ES-I3 (cell line): ENCODE measurements around the gene TIMM50.
"Not testable (repeated sequence)": the region's sequence is repeated elsewhere in the genome, so short reads cannot be mapped to it uniquely, and the experiment has no call there.

Experiments used
- H3K36me3 ChIP-seq: 2 replicates; pipeline ENCODE4 v1.6.1; 2013; ENCODE audit warnings: mild to moderate bottlenecking, low read length, control low read depth, moderate library complexity; ENCODE audit not compliant: insufficient read depth
- H3K4me1 ChIP-seq: 2 replicates; pipeline ENCODE4 v1.6.1; 2013; ENCODE audit warnings: mild to moderate bottlenecking, control low read depth, low read length; ENCODE audit not compliant: insufficient read depth
- H3K9ac ChIP-seq: 2 replicates; pipeline ENCODE4 v1.6.1; 2013; ENCODE audit warnings: low read depth, mild to moderate bottlenecking, low read length, moderate library complexity
- H3K9me3 ChIP-seq: 2 replicates; pipeline ENCODE4 v1.6.1; 2013; ENCODE audit warnings: mild to moderate bottlenecking, low read length, moderate library complexity; ENCODE audit not compliant: control insufficient read depth, insufficient read depth

The TIMM50 gene

DNA sequence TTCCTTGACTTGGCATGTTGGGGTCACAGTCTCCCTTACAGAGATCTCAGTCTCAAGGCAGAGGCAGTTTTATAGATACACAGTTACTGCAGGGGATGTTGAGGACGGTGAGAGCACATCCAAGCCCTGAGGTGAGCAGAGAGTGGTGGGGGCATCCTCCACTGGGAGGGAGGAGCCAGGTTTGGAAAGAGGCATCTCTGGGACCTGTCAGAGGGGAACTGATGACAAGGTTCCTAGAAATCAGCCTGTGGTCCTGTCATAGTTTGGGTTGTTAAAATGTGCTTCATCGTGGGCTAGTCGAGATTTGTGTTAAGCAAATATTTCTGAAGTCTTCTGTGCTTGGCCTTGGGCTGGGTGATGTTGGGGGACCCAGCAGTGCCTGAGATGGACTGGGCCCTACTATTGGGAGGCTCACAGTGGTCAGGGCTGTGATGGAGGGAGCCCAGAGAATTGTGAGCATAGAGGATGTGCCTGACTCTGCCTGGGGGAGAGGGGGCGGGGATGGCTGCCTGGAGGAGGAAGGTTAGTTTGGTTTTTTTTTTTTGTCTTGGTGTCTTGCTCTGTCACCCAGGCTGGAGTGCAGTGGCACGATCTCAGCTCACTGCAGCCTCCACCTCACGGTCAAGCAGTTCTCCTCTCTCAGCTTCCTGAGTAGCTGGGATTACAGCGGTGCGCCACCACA, 31.4 kb upstream of the TIMM50 start:
- Histone ChIP-seq H3K9ac (no peak overlapping the region), H3K36me3 (peaks cover 5% of the 10 kb centered on the region; the same call in 1 of the 2 replicates), H3K9me3 (no peaks in the 10 kb centered on the region), H3K4me1 (no peaks in the 10 kb centered on the region; the same call in 1 of the 2 replicates)

DNA sequence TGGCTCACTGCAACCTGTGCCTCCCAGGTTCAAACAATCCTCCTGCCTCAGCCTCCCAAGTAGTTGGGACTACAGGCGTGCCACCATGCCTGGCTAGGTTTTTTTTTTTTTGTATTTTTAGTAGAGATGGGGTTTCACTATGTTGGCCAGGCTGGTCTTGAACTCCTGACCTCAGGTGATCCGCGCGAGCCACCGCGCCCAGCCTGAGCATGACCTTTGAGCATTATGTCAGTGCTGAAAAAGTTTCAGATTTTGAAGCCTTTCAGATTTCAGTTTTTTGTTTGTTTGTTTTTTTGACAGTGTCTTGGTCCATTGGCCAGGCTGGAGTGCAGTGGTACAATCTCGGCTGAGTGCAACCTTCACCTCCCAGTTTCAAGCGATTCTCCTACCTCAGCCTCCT, 29.4 kb upstream of the TIMM50 start:
- H3K9ac ChIP-seq, H3K36me3 ChIP-seq, H3K4me1 ChIP-seq, H3K9me3 ChIP-seq: not testable (repeated sequence)

DNA sequence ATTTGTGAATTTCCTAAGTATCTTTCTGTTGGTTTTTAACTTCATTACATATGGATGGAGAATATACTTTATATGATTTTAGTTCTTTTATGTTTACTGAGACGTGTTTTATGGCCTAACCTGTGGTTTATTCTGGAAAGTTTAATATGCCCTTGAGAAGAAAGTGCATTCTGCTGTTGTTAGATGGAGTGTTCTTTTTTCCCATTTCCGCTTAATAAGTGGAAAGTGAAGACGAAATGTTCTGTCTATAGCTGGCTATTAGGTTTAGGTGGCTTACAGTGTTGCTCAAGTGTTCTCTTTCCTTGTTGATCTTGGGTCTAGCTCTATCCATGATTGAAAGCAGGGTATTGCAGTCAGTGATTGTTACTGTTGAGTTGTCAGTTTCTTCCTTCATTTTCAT, 17.2 kb upstream of the TIMM50 start:
- Histone ChIP-seq H3K9me3 (no peaks in the 10 kb centered on the region), H3K36me3 (peaks cover 11% of the 10 kb centered on the region), H3K9ac (no peak overlapping the region), H3K4me1 (no peaks in the 10 kb centered on the region)

DNA sequence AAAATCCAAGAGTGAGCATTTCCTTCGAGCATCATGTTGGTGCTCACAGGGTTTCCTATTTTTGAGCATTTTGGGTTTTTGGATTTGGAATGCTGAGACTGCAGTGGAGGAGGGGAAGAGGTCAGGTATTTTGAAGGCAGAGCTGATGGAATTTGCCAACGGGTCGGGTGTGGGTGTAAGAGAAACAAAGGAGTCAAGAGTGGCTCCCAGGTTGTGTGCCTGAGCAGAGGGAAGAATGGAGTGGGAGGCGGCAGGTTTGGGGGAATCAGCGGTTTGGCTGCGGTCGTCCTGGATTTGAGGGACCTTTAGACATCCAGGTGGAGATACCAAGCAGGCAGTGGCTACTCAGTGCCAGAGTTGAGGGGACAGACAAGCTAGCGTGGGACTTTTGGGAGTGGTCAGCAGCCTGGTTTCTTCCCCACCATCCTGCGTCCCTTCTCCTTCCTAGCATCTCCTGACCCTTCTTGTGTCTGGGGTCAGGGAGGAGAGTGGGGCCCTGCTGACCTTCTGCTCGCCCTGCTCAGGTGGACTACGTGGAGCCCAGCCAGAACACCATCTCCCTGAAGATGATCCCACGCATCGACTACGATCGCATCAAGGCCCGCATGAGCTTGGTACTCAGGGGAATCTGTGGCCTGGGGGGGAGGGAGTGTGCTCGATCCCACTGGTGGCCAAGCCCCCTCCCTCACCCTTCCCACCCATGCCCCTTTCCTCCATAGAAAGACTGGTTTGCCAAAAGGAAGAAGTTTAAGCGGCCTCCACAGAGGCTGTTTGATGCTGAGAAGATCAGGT, 14.5 kb upstream of the TIMM50 start:
- Histone ChIP-seq H3K4me1 (no peaks in the 10 kb centered on the region), H3K36me3 (peaks cover 10% of the 10 kb centered on the region), H3K9ac (no peak overlapping the region), H3K9me3 (no peaks in the 10 kb centered on the region)

DNA sequence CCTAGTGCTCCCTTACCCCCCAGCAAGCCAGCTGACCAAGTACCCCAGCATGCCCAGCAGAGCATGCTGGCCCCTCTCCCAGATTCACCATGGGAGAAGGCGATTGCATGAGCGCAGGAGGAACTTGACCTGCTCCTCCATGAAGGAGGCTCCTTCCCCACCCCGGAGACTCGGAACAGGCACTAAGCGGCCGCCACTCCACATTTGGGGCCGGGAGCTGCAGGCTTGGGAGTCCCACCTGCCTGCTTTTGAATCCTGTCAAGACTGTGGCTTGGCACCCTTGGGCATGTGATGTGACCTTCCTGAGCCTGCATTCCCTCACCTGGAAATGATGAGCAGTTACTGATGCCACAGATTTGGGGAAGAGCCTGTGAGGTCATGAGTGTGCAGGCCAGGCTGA, 12.7 kb upstream of the TIMM50 start:
- H3K9me3 ChIP-seq: no peaks in the 10 kb centered on the region
- H3K4me1 ChIP-seq: no peaks in the 10 kb centered on the region
- no peak overlapping the region for H3K9ac ChIP-seq
- peaks cover 12% of the 10 kb centered on the region for H3K36me3 ChIP-seq

DNA sequence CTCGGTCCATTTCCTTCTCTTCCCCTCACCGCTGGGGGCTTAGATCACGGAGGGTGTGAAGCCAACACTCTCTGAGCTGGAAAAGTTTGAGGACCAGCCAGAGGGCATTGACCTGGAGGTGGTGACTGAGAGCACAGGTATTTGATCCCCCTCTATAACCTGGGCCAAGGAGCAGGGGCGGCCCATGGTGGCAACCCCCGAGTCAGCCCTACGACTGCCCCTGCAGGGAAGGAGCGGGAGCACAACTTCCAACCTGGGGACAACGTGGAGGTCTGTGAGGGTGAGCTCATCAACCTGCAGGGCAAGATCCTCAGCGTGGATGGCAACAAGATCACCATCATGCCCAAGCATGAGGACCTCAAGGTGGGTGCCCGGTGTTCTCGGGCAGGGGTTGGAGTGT, 11.6 kb upstream of the TIMM50 start:
- Histone ChIP-seq H3K9me3 (no peaks in the 10 kb centered on the region), H3K4me1 (no peaks in the 10 kb centered on the region), H3K36me3 (peaks cover 12% of the 10 kb centered on the region), H3K9ac (no peak overlapping the region)

DNA sequence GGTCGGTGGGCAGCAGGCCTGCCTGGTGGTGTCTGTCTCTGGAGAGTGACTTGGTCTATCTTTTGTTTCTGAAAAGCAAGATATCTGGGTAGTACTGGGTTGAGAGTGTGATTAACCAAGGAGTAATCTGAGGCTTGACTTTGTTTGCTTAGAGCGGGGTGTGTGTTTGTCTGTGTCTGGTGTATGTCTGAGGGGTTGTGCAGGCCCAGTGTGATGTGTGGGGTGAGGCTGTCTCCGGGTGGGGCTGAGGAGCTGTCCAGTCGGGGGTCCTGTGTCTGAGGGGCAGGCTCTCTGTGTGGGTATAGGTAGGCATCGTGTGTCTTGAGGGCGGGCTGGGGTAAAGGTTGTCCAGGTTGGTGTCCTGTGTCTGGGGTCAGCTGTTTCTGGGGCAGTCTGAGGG, 11.1 kb upstream of the TIMM50 start:
- H3K9ac ChIP-seq: no peak overlapping the region
- H3K4me1 ChIP-seq: no peaks in the 10 kb centered on the region
- H3K36me3 ChIP-seq: peaks cover 16% of the 10 kb centered on the region
- no peaks in the 10 kb centered on the region for H3K9me3 ChIP-seq

DNA sequence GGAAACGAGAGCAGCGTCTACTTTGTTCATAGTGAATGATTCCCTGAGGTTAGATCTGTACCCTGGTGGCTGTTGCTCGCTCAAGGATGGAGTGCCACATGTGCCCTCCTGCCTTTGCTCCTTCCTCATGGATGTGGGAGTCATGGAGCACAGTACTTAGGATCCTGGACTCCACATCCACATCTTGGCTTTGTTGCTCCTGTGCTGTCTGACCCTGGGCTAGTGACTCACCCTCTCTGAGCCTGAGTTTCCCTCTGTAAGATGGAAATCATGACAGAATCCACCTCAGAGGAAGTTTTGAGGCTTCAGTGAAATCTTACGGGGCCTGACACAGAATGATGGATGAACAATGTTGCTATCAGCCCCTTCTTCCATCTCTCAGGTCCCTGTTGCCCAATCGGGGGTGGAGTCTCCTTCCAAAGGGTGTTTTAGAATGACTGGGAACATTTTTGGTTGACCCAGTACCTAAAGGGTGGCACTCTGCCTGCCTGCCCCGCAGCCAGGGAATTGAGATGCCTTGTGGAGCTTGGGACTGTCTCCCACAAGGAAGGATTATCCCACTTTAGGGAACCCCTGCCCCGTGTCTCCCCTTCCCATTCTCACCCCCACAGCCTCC, 9.8 kb upstream of the TIMM50 start:
- no peaks in the 10 kb centered on the region for H3K4me1 ChIP-seq
- peaks cover 16% of the 10 kb centered on the region for H3K36me3 ChIP-seq
- H3K9me3 ChIP-seq: no peaks in the 10 kb centered on the region
- H3K9ac ChIP-seq: no peak overlapping the region

DNA sequence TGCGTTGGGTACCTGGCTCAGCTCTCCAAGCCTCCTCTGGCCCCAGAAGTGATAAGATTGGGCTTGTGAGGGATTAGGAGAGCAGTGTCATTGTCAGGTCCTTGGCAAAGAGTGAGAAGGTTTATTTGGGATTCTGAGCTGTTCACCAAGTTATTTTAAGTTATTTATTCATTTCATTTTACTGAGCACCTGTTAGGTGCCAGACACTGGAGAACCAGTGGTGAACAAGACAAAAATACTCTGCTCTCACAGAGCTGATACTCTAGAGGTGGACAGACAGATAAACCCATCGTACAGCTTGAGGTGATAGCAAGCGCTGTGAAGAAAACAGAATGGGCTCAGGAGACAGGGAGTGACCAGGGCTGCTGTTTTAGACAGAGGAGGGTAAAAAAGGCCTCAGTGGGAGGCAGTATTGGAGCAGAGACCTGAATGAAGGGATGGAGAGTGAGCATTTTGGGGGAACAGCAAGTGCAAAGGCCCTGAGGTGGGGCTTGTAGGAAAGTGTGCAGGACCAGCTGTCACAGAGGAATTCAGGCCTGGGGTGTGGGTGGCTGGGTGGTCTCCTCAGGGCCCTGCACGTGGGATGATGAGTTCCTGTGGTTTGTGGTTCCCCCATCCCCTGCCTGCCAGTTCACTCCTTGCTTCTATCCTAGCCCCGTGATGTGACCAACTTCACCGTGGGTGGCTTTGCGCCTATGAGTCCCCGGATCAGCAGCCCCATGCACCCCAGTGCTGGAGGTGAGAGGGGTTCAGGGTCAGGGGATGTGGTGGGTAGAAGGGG, 8.7 kb upstream of the TIMM50 start:
- Histone ChIP-seq H3K9ac (no peak overlapping the region), H3K4me1 (no peaks in the 10 kb centered on the region), H3K36me3 (peaks cover 21% of the 10 kb centered on the region)

DNA sequence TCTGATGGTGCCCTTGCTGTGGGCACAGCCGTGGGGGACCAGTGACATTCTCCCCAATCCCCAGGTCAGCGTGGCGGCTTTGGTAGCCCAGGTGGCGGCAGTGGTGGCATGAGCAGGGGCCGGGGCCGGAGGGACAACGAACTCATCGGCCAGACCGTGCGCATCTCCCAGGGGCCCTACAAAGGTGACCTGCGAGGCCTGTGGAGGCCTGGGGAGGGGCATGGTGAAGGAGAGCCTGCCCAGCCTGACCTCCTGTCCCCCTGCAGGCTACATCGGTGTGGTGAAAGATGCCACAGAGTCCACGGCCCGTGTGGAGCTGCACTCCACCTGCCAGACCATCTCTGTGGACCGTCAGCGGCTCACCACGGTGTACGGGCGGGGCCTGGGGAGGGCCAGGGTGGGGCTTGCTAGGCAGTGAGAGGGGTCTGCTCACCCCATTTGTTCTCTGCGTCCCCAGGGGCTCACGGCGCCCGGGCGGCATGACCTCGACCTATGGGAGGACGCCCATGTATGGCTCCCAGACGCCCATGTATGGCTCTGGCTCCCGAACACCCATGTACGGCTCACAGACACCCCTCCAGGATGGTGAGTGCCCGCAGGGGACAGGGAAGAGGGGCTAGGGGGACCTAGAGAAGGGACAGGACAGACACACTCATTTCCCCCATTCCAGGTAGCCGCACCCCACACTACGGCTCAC, 7.7 kb upstream of the TIMM50 start:
- H3K9ac ChIP-seq: no peak overlapping the region
- peaks cover 21% of the 10 kb centered on the region for H3K36me3 ChIP-seq
- no peaks in the 10 kb centered on the region for H3K9me3 ChIP-seq
- H3K4me1 ChIP-seq: no peaks in the 10 kb centered on the region

More for the DNA sequence above, 8.7 kb upstream of the TIMM50 start:
- H3K9me3 ChIP-seq: no peaks in the 10 kb centered on the region

DNA sequence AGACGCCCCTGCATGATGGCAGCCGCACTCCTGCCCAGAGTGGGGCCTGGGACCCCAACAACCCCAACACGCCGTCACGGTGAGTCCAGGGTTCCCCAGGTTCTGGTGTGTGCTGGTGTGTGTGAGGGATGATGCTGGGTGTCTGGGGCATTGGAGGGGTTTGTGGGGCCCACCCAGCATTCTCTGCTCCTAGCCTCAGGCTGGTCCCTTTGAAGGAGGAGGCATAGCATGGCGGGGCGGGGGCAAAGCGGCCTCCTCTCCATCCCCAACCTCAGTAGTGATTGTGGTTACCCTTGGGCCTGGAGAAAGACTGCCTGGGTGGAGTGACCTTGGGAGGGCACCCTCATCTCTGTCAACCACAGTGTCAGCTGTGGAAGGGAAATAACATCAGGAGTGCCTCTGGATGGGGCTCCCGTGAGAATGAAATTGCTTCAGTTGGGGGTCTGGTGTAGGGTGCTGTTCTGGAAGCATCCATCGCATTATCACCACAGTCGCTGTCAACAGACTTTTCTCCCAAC, 7.1 kb upstream of the TIMM50 start:
- H3K36me3 ChIP-seq: peaks cover 21% of the 10 kb centered on the region
- no peak overlapping the region for H3K9ac ChIP-seq
- H3K9me3 ChIP-seq: no peaks in the 10 kb centered on the region
- no peaks in the 10 kb centered on the region for H3K4me1 ChIP-seq

DNA sequence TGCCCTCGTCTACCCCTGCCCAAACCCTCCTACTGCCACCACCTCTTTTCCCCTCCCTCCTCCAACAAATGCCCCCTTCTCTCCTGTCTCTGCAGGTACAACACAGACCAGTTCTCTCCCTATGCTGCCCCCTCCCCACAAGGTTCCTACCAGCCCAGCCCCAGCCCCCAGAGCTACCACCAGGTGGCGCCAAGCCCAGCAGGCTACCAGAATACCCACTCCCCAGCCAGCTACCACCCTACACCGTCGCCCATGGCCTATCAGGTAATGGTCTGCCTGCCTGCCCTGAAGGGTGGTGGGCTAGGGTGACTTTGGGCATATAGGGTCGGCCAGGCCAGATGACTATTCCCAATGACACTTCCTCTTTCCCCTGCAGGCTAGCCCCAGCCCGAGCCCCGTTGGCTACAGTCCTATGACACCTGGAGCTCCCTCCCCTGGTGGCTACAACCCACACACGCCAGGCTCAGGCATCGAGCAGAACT, 6.5 kb upstream of the TIMM50 start:
- no peaks in the 10 kb centered on the region for H3K9me3 ChIP-seq
- H3K9ac ChIP-seq: no peak overlapping the region
- H3K36me3 ChIP-seq: peaks cover 21% of the 10 kb centered on the region
- no peaks in the 10 kb centered on the region for H3K4me1 ChIP-seq

DNA sequence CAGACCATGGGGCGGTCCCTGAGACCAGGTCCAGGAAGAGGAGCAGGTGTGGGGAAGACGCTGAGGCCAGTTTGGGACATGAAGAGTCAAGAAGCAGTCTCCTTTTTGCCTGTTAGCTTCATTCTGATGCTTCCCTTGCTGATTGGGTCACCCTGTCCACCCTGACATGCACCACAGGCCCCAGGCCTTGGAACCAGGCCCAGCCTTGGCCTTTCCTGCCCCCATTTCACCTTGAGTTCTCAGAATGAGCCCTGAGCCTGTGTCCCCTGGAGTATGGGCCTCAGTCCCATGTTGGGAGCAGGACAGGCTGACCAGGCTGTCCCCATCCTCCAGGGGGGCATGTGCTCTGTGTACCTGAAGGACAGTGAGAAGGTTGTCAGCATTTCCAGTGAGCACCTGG, 4.9 kb upstream of the TIMM50 start:
- Histone ChIP-seq H3K9ac (no peak overlapping the region), H3K36me3 (peaks cover 18% of the 10 kb centered on the region), H3K4me1 (0 out of 2 replicates have a peak, but pooled peaks cover 5% of the 10 kb centered on the region), H3K9me3 (no peaks in the 10 kb centered on the region)
